ENCODE results near the gene PRSS57. TPM values are rescaled to one million over a fixed set of nuclear protein-coding genes. Genes with fewer than 3 reads are reported as not detected.
"Not testable (repeated sequence)": the region's sequence is repeated elsewhere in the genome, so short reads cannot be mapped to it uniquely, and the experiment has no call there.

Gene PRSS57
- polyA plus RNA-seq, 3 donors, result 0.13 to 0.19 (median 0.15) TPM

DNA sequence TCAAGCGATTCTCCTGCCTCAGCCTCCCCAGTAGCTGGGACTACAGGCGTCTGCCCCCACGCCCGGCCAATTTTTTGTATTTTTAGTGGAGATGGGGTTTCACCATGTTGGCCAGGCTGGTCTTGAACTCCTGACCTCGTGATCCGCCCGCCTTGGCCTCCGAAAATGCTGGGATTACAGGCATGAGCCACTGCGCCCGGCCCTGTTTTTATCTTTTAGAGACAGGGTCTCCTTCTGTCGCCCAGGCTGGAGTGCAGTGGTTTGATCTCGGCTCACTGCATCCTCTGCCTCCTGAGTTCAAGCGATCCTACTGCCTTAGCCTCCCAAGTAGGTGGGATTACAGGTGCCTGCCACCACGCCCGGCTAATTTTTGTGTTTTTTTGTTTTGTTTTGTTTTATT, 3.3 kb upstream of the PRSS57 start:
- DNase-seq (ENCODE audit: low read depth in 3 of 3, low spot score in 2 of 3), result not testable (repeated sequence)

DNA sequence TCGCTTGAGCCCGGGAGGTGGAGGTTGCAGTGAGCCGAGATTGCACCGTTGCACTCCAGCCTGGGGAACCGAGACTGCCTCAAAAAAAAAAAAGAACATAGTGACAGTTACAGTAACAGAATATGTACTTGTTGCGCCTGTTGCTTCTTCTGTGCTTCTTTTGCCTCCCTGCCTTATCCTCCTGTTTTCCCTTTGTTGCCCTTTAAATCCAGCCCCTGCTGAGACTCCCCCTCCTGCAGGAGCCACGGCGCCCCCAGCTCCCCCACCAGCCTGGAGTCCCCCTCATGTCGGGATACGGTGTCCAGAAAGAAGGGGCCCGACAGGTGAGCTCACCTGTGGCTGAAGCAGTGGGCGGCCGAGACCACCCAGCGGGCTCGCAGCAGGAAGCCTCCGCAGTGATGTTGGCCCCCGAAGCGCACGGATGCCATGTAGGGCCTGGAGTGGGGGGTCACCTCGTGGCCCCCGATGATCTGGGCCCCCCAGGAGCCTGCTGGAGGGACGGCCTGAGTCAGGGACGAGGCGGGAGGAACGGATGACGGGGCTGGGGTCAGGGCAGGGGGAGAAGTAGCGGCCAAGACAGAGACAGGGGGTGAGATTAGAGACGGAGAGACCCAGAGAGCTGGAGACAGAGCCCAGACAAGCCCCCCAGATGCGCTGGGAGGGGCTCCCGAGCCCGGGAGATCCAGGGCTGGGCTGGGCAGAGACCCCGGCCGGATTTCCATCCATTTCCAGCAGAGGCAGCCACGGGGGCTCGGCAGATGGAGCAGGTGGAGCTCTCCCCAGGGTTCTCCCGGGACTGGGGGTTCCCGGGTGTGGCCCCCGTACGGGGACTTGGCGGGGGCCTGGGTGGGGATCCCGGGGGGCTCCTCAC, 536 bp downstream of the PRSS57 start:
- DNase-seq (ENCODE audit: low read depth in 3 of 3, low spot score in 2 of 3), result no peak

DNA sequence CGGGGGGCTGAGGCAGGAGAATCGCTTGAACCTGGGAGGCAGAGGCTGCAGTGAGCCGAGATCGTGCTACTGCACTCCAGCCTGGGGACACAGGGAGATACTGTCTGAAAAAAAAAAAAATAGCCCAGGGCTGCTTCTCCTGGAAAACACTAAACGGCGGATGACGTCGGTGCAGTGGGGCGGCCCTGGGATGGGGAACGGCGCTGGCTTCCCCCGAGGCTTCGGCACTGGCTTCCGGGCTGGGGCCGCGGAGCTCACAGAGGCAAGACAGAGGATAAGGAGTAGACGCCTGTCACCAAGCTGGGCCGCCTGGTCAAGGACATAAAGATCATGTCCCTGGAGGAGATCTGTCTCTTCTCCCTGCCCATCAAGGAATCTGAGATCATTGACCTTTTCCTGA, 5.0 kb downstream of the PRSS57 start:
- no peak for DNase-seq (ENCODE audit: low read depth in 3 of 3, low spot score in 2 of 3)

DNA sequence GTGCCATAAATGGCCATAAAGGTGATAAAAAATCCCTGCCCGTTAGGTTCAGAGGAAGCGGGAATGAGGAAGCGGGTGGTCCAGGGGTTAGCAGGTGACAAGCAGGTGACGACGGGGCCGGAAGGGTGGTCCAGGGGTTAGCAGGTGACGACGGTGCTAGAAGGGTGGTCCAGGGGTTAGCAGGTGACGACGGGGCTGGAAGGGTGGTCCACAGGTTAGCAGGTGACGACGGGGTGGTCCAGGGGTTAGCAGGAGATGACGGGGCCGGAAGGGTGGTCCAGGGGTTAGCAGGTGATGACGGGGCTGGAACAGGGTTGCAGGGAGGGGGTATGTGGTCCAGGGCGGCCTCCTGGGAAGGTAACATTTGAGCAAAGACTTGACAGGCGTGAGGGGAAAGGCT, 6.3 kb downstream of the PRSS57 start:
- DNase-seq (ENCODE audit: low read depth in 3 of 3, low spot score in 2 of 3), result no peak

DNA sequence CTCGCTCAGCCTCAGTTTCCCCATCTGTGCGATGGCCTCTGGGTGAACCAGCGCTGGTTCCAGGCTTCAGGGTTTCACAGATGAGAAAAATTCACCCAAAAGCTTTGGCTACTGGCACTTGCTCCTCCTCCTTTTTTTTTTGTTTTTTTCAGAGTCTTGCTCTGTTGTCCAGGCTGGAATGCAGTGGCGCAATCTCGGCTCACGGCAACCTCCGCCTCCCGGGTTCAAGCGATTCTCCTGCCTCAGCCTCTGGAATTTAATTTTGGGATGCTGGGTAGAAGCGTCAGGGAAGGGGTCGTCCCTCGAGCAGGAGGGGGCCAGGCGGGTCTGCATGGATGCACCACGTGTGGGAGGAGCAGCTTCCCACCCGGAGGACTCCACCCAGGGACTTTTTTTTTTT, 7.0 kb downstream of the PRSS57 start:
- DNase-seq (ENCODE audit: low read depth in 3 of 3, low spot score in 2 of 3), result no peak

DNA sequence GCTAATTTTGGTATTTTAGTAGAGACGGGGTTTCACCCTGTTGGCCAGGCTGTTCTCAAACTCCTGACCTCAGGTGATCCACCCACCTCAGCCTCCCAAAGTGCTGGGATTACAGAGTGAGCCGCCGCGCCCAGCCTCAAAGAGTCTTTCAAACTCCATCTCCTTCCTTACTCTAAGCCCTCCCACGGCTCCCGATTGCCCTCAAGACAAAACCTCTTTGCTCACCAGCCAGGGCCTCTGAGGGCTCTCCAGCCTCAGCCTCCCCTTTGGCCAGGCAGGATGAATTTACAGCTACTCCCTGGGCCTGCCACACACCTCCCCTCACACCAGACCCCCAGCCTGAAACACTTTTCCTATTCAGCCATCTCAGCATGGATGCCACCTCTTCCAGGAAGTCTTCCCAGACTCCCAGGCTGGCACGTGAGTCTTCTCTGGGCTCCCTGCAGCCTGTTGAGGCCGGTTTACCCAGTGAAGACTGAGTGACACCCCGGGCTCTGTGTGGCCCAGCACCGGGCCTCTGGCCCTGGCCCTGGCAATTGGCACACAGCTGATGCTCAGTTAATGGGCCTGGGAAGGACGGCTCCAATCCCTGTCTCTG, 7.6 kb downstream of the PRSS57 start:
- DNase-seq (ENCODE audit: low read depth in 3 of 3, low spot score in 2 of 3), result no peak

DNA sequence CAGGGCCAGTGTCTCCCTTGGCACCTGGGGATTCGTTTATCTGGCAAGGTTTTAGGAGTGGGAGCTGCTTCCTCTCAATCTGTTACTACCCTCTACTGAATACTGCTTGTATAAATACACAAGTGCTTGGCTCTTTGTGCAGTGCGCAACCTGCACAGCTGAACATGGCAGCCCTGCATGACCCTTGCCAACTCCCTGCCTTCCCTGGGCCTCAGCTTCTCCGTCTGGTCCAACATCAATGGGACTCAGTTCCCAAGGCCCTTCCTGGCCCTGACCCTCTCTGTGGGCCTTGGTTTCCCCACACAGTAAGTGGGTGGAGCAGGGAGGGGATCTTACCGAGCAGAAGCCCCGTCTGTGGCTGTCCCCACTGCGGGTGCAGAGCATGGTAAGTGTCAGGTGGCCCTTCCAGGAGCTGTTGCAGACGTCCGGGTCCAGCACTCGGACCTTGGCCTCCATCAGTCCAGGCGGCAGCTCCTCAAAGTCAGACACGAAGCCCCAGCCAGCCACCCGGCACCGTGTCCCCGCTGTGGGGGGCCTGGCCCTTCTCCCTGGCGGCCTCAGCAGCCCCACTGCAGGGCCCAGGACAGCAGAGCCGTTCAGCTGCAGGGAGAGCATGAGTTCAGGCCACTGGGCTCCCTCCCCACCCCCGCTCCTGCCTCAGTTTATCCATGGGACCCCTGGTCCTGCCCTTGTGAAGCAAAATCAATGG, 8.5 kb downstream of the PRSS57 start:
- DNase-seq (ENCODE audit: low read depth in 3 of 3, low spot score in 2 of 3), result no peak

DNA sequence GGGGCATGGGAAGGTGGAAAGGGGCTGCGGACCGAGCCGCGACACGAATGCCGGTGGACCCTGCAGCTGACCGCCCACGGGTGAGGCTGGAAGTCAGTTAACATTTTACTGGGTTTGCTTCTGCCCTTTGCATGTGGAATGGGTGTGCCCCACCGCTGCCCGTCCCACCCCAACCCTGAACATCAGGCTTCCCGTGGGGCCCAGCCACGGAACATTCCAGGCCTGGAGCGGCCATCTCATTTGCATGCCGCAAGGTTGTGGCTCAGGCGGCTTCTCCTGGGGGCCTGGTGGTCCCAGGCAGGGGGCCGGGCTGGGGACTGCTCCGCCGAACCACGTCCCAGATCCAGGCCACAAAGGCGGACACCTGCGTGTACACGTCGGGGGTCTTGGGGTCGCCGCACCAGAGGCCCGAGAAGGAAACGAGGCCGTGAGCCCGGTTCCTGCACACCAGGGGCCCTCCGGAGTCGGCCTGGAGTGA, 9.8 kb downstream of the PRSS57 start:
- DNase-seq (ENCODE audit: low read depth in 3 of 3, low spot score in 2 of 3), result no peak

DNA sequence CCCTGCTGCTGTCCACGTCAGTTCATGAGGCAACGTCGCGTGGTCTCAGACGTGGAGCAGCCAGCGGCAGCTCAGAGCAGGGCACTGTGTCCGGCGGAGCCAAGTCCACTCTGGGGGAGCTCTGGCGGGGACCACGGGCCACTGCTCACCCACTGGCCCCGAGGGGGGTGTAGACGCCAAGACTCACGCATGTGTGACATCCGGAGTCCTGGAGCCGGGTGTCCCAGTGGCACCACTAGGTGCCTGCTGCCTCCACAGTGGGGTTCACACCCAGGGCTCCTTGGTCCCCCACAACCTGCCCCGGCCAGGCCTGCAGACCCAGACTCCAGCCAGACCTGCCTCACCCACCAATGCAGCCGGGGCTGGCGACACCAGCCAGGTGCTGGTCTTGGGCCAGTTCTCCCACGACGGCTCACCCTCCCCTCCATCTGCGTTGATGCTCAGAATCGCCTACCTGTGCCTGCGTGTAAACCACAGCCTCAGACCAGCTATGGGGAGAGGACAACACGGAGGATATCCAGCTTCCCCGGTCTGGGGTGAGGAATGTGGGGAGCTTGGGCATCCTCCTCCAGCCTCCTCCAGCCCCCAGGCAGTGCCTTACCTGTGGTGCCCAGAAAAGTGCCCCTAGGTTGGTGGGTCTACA, 12.5 kb downstream of the PRSS57 start:
- DNase-seq (ENCODE audit: low read depth in 3 of 3, low spot score in 2 of 3), result no peak

DNA sequence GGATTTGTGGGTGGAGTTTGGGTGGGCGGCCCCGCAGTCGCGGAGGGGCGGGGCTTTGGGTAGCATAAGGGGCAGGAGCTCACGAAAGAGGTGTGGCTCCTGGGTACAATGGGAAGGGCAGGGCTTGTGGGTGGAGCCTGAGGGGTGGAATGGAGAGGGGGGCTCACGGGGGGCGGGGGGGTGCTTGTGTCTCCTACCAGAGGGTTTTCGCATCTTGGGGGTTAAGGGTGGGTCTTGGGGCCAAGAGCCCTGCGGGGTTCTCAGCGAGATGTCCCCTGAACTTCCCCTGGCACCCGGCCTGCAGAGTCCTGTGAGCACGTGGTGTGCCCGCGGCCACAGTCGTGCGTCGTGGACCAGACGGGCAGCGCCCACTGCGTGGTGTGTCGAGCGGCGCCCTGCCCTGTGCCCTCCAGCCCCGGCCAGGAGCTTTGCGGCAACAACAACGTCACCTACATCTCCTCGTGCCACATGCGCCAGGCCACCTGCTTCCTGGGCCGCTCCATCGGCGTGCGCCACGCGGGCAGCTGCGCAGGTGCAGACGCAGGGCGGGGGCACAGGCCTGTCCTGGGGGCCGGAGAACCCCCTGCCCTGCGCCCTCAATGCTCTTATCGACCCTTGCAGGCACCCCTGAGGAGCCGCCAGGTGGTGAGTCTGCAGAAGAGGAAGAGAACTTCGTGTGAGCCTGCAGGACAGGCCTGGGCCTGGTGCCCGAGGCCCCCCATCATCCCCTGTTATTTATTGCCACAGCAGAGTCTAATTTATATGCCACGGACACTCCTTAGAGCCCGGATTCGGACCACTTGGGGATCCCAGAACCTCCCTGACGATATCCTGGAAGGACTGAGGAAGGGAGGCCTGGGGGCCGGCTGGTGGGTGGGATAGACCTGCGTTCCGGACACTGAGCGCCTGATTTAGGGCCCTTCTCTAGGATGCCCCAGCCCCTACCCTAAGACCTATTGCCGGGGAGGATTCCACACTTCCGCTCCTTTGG, 13.9 kb downstream of the PRSS57 start:
- DNase-seq (ENCODE audit: low read depth in 3 of 3, low spot score in 2 of 3), result no peak

DNA sequence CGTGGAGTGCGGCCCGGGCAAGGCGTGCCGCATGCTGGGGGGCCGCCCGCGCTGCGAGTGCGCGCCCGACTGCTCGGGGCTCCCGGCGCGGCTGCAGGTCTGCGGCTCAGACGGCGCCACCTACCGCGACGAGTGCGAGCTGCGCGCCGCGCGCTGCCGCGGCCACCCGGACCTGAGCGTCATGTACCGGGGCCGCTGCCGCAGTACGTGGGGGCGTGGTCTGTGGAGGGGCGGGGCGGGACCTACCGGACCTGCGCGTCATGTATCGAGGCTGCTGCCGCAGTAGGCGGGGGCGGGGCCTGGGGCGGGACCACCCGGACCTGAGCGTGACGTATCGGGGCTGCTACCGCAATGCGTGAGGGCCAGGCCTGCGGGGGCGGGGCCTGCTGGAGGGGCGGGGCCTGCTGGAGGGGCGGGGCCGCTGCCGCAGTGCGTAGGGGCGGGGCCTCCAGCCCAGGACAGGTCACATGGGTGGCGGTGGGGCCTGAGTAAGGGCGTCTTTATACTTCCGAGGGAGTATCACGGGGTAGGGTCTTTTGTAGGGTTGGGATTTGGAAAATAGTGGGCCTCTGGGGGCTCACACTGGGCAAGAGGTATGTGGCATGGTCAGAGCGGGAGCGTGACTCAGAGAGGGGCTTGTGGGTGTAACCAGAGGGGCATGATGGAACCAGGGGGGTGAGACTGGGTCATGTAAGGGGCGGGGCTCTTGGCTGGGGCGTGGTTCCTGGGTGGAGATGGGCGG, 14.8 kb downstream of the PRSS57 start:
- peak; percentile 80 to 91 (median 89) for DNase-seq (ENCODE audit: low read depth in 3 of 3, low spot score in 2 of 3)

DNA sequence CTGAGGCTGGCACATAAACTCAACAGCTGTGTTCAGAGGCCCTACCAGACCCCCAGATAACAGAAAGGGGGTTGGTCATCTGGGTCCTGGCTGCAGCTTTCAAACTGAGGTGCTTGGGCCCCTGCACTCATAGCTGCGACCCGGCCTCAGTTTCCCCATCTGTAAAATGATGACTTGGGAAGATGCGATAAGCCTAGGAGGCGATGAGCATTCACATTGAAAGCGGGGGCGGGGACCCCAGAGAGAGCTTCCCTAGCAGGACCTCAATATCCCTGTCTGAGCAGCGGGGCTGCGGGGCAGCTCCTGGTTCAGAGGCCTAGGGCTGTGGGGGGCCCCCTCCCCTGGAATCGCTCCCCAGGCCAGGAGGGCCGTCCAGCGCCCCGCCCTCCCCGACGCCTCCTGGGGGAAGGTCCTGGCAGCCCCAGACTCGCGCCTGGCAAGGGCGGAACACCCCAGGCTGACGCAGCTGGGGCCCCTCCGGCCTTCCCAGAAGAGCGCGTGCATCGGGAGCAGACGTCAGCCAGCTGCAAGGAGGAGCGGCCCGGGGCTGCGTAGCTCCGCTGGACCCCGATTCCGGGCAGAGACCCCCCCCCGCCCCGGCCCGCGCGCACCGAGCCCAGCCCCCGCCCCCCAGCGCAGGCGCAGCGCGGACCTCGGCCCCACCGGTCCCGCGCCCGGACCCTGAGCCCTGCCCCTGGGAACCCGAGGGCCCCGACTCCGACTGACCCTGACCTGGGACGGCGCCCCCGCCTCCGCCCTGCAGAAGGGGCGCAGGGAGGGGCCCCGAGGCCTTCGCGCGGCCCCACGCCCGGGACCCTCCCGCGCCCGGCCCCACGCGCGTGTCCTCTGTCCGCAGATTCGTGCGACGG, 15.6 kb downstream of the PRSS57 start:
- no peak for DNase-seq (ENCODE audit: low read depth in 3 of 3, low spot score in 2 of 3)

DNA sequence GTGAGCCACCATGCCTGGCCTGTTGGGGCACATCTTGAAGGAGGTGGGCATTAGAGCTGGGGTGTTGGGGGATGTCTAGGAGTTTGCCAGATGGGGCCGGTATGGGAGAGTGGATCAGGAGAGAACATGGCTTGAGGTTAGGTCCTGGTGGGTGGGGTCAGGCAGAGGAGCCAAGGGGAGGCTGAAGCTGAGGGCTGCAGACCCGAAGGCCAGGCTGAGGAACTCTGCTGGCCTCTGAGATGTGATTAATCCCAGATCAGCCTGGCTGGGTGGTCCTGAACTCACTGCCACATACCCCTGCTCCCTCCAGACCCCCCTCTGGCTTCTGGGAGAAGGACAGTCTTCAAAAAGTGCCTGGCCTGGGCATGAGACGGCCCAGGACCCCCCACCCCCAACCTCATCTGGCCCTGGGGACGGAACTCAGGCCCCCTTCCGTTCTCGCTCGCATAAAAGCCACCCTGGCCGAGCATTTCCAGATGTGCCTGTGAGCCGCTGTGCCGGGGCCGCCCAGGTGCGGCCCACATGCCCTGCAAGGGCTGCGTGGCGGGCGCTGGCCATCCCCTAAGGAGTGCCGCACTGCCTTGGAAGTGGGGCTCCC, 16.4 kb downstream of the PRSS57 start:
- DNase-seq (ENCODE audit: low read depth in 3 of 3, low spot score in 2 of 3), result no peak

DNA sequence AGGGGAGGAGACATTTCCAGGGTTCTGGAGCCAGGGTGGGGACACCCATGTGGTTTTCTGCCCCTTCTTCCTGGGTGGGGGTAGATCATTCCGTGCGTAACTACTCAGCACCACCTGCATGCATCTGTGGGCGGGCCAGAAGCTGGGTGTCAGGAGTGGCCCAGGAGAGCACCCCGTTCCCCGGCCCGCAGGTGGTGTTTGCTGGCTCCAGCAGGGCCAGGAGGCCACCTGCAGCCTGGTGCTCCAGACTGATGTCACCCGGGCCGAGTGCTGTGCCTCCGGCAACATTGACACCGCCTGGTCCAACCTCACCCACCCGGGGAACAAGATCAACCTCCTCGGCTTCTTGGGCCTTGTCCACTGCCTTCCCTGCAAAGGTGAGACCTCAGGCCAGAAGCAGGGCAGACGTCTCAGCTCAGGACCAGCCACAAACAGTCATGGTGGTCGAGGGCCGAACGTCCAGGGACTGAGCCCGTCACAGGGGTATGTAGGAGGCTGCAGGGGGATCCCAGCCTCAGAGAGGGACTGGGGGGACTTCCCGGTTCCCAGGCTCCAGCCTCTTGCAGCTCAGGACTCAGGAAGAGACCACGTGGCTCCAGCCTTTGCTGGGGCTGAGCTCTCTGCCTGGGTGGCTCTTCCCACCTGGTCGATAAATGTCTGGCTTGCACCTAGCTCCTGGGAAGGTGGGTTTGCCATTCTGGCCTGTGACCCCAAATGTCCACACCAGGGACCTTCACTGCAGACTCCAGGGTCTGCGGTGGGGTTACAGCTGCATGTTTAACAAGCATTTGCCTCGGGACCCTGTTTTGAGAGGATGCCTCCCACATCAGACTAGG, 17.4 kb downstream of the PRSS57 start:
- no peak for DNase-seq (ENCODE audit: low read depth in 3 of 3, low spot score in 2 of 3)

DNA sequence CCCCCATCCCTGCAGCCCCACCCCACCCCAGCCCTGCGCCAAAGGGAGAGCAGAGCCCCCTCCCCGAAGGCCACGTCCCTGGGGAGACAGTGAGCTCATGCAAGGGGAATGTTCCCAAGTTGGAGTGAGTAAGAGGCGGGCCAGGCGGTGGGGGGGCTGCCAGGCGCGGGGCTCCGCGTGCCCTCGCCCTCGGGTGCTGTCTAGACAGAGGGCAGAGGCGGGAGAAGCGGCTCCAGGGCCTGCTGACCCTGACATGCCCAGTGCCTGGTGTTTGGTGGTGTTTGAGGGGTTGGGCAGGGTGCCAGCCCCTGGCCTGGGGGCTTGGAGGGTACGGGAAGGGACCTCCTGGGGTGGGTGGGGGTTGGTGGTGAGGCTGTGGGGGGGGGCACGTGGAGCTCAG, 18.1 kb downstream of the PRSS57 start:
- no peak for DNase-seq (ENCODE audit: low read depth in 3 of 3, low spot score in 2 of 3)

DNA sequence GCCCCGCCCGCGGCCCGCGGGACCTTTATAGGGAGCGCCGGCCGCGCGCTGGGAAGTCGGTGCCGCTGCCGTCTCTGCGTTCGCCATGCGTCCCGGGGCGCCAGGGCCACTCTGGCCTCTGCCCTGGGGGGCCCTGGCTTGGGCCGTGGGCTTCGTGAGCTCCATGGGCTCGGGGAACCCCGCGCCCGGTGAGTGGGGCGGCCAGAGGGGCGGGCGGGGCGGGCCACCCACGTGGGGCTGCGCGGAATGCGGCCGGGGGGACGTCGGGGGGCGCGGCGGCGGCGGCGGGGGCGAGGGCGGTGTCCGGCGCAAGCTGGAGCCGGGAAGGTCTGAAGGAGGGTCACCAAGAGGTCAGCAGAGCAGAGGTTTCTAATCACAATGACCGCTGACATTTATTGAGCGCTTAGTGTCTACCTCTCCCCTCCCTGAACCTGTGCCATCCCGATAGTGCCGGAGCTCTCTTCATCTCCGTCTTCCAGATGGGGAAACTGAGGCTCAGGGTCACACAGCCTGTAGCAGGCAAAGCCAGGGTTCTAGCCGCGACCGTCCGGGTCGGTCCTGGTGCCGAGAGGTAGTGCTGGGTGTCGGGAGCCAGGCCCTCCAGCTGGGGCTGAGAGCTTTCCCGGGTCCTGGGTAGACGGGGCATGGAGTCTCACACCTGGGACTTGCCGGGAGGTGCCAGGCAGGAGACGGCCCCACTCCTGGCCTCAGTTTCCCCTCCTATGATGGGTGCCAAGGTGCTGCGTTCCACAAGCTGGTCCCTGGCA, 18.7 kb downstream of the PRSS57 start, which contains the start of gene FSTL3:
TSS of gene FSTL3 (plus strand) at position 54 of the 767 bp plus-strand sequence. CDS start at position 86, 32 bp downstream.
- DNase-seq (ENCODE audit: low read depth in 3 of 3, low spot score in 2 of 3), result no peak

Data from right renal cortex interstitium (tissue), 3 donors.